ENCODE data around the gene ZNF441. TPM values are rescaled to one million over a fixed set of nuclear protein-coding genes. Genes with fewer than 3 reads are reported as not detected.

The ZNF441 gene
- total RNA-seq = 4.5 and 8.7 TPM in 2 replicates

GRCh38 chr19:11766597-11767591, at the start of gene ZNF441:
Gene ZNF441, plus strand, starts transcription at chr19:11767000. Its CDS starts 194 bp downstream, at chr19:11767194.

GRCh38 chr19:11738746-11739620, 27.8 kb upstream of the ZNF441 start, which contains the start of gene ZNF823:
Gene ZNF823, minus strand, starts transcription at chr19:11738946. Its CDS starts 127 bp downstream, at chr19:11738819.

GRCh38 chr19:11798391-11799330, 31.9 kb downstream of the ZNF441 start, which contains the start of gene ZNF491:
Gene ZNF491, plus strand, starts transcription at chr19:11798523. Its CDS starts 7,431 bp downstream, at chr19:11805954.

DNA sequence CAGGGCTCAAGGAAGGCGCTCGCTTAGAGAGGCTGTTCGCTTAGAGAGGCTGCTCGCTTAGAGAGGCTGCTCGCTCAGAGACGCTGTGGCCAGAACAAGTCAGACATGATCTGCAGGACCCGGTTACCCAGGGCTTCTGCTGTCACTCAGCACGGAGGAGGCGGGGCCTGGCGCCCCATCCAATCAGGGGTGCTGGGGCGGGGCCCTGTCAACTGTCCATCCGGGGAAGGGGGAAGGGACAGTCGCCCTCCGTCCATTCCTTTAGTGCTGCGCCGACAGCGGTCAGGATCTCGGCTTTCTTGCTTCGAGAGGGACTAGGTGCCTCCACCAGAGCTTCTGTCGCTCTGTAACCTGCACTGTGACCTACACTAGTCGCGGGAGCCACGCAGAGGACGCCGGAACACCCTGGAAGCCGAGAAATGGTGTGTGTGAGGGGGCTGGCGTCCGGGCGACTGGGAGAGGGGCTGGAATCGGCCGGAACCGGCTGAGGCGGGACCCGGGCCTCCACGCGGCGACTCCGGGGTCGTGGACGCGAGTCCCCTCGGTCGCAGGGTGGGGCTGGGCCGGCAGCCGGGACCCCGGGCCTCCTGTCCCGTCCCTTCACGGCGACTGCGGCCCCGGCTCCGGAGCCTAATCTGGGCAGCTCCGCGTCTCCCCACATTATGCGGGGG, 47.4 kb downstream of the ZNF441 start, which contains the start of gene ZNF440:
Gene ZNF440 (plus strand): TSS at position 245 of the 671 bp plus-strand sequence. CDS start 175 bp downstream, at position 420.

Other genes with a start within 250 kb of the ZNF441 start
- 34.1 and 38.9 TPM in 2 replicates for gene ECSIT, start 237.9 kb upstream of the ZNF441 start, total RNA-seq
- gene CNN1, start 228.1 kb upstream of the ZNF441 start, total RNA-seq = 0.32 and 2.0 TPM in 2 replicates
- 24.5 and 30.2 TPM in 2 replicates for gene ELOF1, start 207.8 kb upstream of the ZNF441 start, total RNA-seq
- gene ACP5, start 189.4 kb upstream of the ZNF441 start, total RNA-seq = not detected in 2 replicates
- gene ZNF627, start 169.5 kb upstream of the ZNF441 start, total RNA-seq = 21.9 and 25.7 TPM in 2 replicates
- gene ZNF823, start 28.1 kb upstream of the ZNF441 start, total RNA-seq = 3.9 and 8.8 TPM in 2 replicates
- gene ZNF491, start 31.5 kb downstream of the ZNF441 start, total RNA-seq = 0.65 and 1.5 TPM in 2 replicates
- gene ZNF440, start 47.3 kb downstream of the ZNF441 start, total RNA-seq = 5.2 and 7.3 TPM in 2 replicates
- gene ZNF439, start 81.7 kb downstream of the ZNF441 start, total RNA-seq = under 0.01 and 0.15 TPM in 2 replicates
- 0.91 and 1.9 TPM in 2 replicates for gene ZNF69, start 120.8 kb downstream of the ZNF441 start, total RNA-seq
- gene ZNF700, start 158.1 kb downstream of the ZNF441 start, total RNA-seq = 4.5 and 6.8 TPM in 2 replicates
- gene ZNF763, start 198.0 kb downstream of the ZNF441 start, total RNA-seq = under 0.01 TPM in 1 of 2 replicates, not detected in the other

Data from epithelial cell of umbilical artery (primary cell).